H9 (cell line): ENCODE measurements around the gene RPS6KB2. TPM values are rescaled to one million over a fixed set of nuclear protein-coding genes. Genes with fewer than 3 reads are reported as not detected.

Experiments used
- DNase-seq: peaks from one replicate; pipeline ENCODE4 v3.0.0-alpha.2; 2017
- H2AFZ ChIP-seq: one replicate; pipeline ENCODE4 v1.6.1; 2013; ENCODE audit warnings: mild to moderate bottlenecking, low read length, control low read depth, moderate library complexity
- H2AK5ac ChIP-seq: 2 replicates; pipeline ENCODE4 v1.6.1; 2013; ENCODE audit warnings: low read length, control low read depth, mixed read lengths; ENCODE audit not compliant: insufficient read length
- H2BK120ac ChIP-seq: one replicate; pipeline ENCODE4 v1.6.1; 2013; ENCODE audit warnings: low read depth, mild to moderate bottlenecking, low read length, control low read depth, inconsistent platforms; ENCODE audit not compliant: poor library complexity, severe bottlenecking
- H2BK12ac ChIP-seq: 2 replicates; pipeline ENCODE4 v1.6.1; 2013; ENCODE audit warnings: low read length, control low read depth, mixed read lengths, low read depth; ENCODE audit not compliant: insufficient read length
- H2BK15ac ChIP-seq: 2 replicates; pipeline ENCODE4 v1.6.1; 2013; ENCODE audit warnings: low read depth, low read length, control low read depth
- H2BK20ac ChIP-seq: one replicate; pipeline ENCODE4 v1.6.1; 2013; ENCODE audit warnings: low read depth, mild to moderate bottlenecking, low read length, control low read depth, inconsistent platforms; ENCODE audit not compliant: poor library complexity, severe bottlenecking
- H2BK5ac ChIP-seq: 2 replicates; pipeline ENCODE4 v1.6.1; 2013; ENCODE audit warnings: low read length, control low read depth, mixed read lengths; ENCODE audit not compliant: insufficient read length
- H3K14ac ChIP-seq: 2 replicates; pipeline ENCODE4 v1.6.1; 2013; ENCODE audit warnings: low read length, control low read depth; ENCODE audit not compliant: insufficient read depth
- H3K18ac ChIP-seq: 2 replicates; pipeline ENCODE4 v1.6.1; 2013; ENCODE audit warnings: low read depth, mild to moderate bottlenecking, mixed read lengths, low read length, control low read depth; ENCODE audit not compliant: insufficient read length
- H3K23ac ChIP-seq: 2 replicates; pipeline ENCODE4 v1.6.1; 2013; ENCODE audit warnings: low read length, control low read depth, mixed read lengths, low read depth; ENCODE audit not compliant: insufficient read length
- H3K23me2 ChIP-seq: 2 replicates; pipeline ENCODE4 v1.6.1; 2013; ENCODE audit warnings: low read depth, mild to moderate bottlenecking, mixed read lengths, low read length, control low read depth; ENCODE audit not compliant: insufficient read length, poor library complexity, severe bottlenecking
- H3K27ac ChIP-seq: 2 replicates; pipeline ENCODE4 v1.5.1; 2013; ENCODE audit warnings: low read length, control low read depth, mixed read lengths, low read depth; ENCODE audit not compliant: insufficient read length
- H3K27me3 ChIP-seq: 2 replicates; pipeline ENCODE4 v1.6.1; 2013; ENCODE audit warnings: low read length, control low read depth, inconsistent platforms; ENCODE audit not compliant: insufficient read depth
- H3K4ac ChIP-seq: 2 replicates; pipeline ENCODE4 v1.6.1; 2013; ENCODE audit warnings: low read depth, mild to moderate bottlenecking, control low read depth, inconsistent platforms, low read length, moderate library complexity
- H3K4me1 ChIP-seq: 2 replicates; pipeline ENCODE4 v1.6.1; 2013; ENCODE audit warnings: low read length, control low read depth, inconsistent platforms; ENCODE audit not compliant: insufficient read depth
- H3K4me2 ChIP-seq: 2 replicates; pipeline ENCODE4 v1.6.1; 2013; ENCODE audit warnings: low read length, control low read depth, mixed read lengths; ENCODE audit not compliant: insufficient read length, insufficient read depth
- H3K56ac ChIP-seq: 2 replicates; pipeline ENCODE4 v1.6.1; 2013; ENCODE audit warnings: low read depth, mild to moderate bottlenecking, mixed read lengths, low read length, control low read depth; ENCODE audit not compliant: insufficient read length
- H3K79me1 ChIP-seq: 2 replicates; pipeline ENCODE4 v1.6.1; 2013; ENCODE audit warnings: low read depth, mild to moderate bottlenecking, moderate library complexity, low read length, control low read depth, inconsistent platforms; ENCODE audit not compliant: insufficient read depth, poor library complexity, severe bottlenecking
- H3K79me2 ChIP-seq: 2 replicates; pipeline ENCODE4 v1.6.1; 2013; ENCODE audit warnings: low read length, control low read depth, inconsistent platforms; ENCODE audit not compliant: insufficient read depth
- H3K9ac ChIP-seq: 2 replicates; pipeline ENCODE4 v1.6.1; 2013; ENCODE audit warnings: low read length, control low read depth, mixed read lengths; ENCODE audit not compliant: insufficient read length; ENCODE audit errors: extremely low read depth
- H3K9me3 ChIP-seq: one replicate; pipeline ENCODE4 v1.6.1; 2013; ENCODE audit warnings: low read depth, low read length, inconsistent platforms; ENCODE audit not compliant: control insufficient read depth
- H3T11ph ChIP-seq: one replicate; pipeline ENCODE4 v1.6.1; 2013; ENCODE audit warnings: mild to moderate bottlenecking, low read length, control low read depth, inconsistent platforms
- H4K20me1 ChIP-seq: one replicate; pipeline ENCODE4 v1.6.1; 2013; ENCODE audit not compliant: control insufficient read depth, insufficient read length, insufficient read depth
- H4K5ac ChIP-seq: 2 replicates; pipeline ENCODE4 v1.6.1; 2013; ENCODE audit warnings: low read depth, mild to moderate bottlenecking, mixed read lengths, low read length, control low read depth; ENCODE audit not compliant: insufficient read length
- H4K8ac ChIP-seq: replicated peaks from 2 replicates; pipeline ENCODE4 v1.6.1; 2013; ENCODE audit warnings: low read length, control low read depth, mixed read lengths, low read depth; ENCODE audit not compliant: insufficient read length
- H4K91ac ChIP-seq: 2 replicates; pipeline ENCODE4 v1.6.1; 2013; ENCODE audit warnings: low read depth, mild to moderate bottlenecking, moderate library complexity, mixed read lengths, low read length, control low read depth; ENCODE audit not compliant: insufficient read length
- H3K27ac Mint-ChIP-seq, 3 experiments: 2 replicates in 2 of 3; 3 replicates in 1 of 3; pipeline ENCODE4 v1.8.0; 2020 to 2021; ENCODE audit warnings: mixed read lengths in 3 of 3, mild to moderate bottlenecking in 1 of 3, moderate library complexity in 1 of 3
- H3K27me3 Mint-ChIP-seq: 2 replicates; pipeline ENCODE4 v1.8.0; 2021; ENCODE audit warnings: low read depth, mild to moderate bottlenecking, moderate library complexity, mixed read lengths
- H3K36me3 Mint-ChIP-seq, 3 experiments: 2 replicates in 2 of 3; 3 replicates in 1 of 3; pipeline ENCODE4 v1.8.0; 2020 to 2021; ENCODE audit warnings: low read depth in 3 of 3, mixed read lengths in 3 of 3; ENCODE audit not compliant: insufficient read depth in 1 of 3
- H3K4me1 Mint-ChIP-seq, 2 experiments: 2 replicates each; pipeline ENCODE4 v1.8.0; 2020; ENCODE audit warnings: mixed read lengths in 2 of 2
- H3K4me3 Mint-ChIP-seq, 2 experiments: 2 replicates in 1 of 2; 3 replicates in 1 of 2; pipeline ENCODE4 v1.8.0; 2020 to 2021; ENCODE audit warnings: mild to moderate bottlenecking in 2 of 2, mixed read lengths in 2 of 2, moderate library complexity in 1 of 2
- H3K9me3 Mint-ChIP-seq, 2 experiments: 2 replicates in 1 of 2; 3 replicates in 1 of 2; pipeline ENCODE4 v1.8.0; 2020; ENCODE audit warnings: mild to moderate bottlenecking in 2 of 2, mixed read lengths in 2 of 2, moderate library complexity in 1 of 2
- CTCF ChIP-seq: fragments of 200-600 bp; sonication (generic); conservative IDR thresholded peaks from 3 replicates; pipeline ENCODE4 v1.8.0; 2021; ENCODE audit warnings: antibody characterized with exemption, mild to moderate bottlenecking
- WGBS: extraction: QIAGEN DNeasy Blood & Tissue Kit; methylation state at CpG from one replicate; pipeline ENCODE4 v1.1.7; 2013; ENCODE audit warnings: missing lambda C conversion rate, low lambda C conversion rate, mixed read lengths; ENCODE audit not compliant: insufficient read length; ENCODE audit errors: extremely low coverage; 5-methylcytosine and 5-hydroxymethylcytosine counted together
- total RNA-seq: library from RNA; stranded (reverse); gene quantifications from 2 replicates; pipeline ENCODE4 v1.2.1, GENCODE V29; 2021

Gene RPS6KB2
- total RNA-seq, 1 experiment from 2014 or later: 51.7 TPM

DNA sequence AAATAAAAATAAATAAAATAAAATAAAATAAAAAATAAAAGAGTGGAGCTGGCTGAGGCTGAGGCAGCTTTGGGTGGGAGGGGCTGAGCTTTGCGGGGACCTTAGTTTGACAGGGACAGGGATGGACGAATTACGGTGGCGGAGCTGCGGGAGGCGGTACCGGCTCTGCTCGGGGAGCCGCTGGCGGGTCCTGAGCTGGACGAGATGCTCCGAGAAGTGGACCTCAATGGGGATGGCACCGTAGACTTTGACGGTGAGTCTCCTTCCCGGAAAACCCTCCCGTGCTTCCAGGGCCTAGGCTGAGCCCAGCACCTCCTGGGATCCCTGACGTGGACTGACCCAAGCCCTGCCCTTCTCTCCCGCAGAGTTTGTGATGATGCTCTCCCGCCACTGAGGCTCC lies 30.0 kb downstream of the RPS6KB2 start:
- no peak for TF ChIP-seq CTCF
- Histone ChIP-seq H3K27me3 (no peaks in the 10 kb centered on the region), H2BK120ac (no peak overlapping the region), H3K23me2 (peaks cover 5% of the 10 kb centered on the region), H2BK15ac (no peak overlapping the region), H3K18ac (no peak overlapping the region), H3K79me2 (no peaks in the 10 kb centered on the region), H2AFZ (no peak overlapping the region), H4K5ac (no peak overlapping the region), H3K56ac (no peak overlapping the region), H3K27ac (no peak overlapping the region), H3K23ac (no peak overlapping the region), H3K9ac (no peak overlapping the region), H3K4me1 (no peaks in the 10 kb centered on the region), H3T11ph (no peak overlapping the region), H2BK12ac (no peak overlapping the region), H3K4ac (no peak overlapping the region), H3K4me2 (no peak overlapping the region), H2BK5ac (no peak overlapping the region), H3K9me3 (no peaks in the 10 kb centered on the region), H4K8ac (no peak overlapping the region), H3K79me1 (no peaks in the 10 kb centered on the region), H2AK5ac (no peak overlapping the region), H3K14ac (no peak overlapping the region), H4K20me1 (no peaks in the 10 kb centered on the region), H2BK20ac (no peak overlapping the region), H4K91ac (no peak overlapping the region)
- H3K4me1 Mint-ChIP-seq: no peaks in the 10 kb centered on the region
- H3K9me3 Mint-ChIP-seq: no peaks in the 10 kb centered on the region; a peak in 1 of 5 replicates
- H3K36me3 Mint-ChIP-seq: no peaks in the 10 kb centered on the region
- DNase-seq: no peak
- no peak overlapping the region for H3K27ac Mint-ChIP-seq
- H3K4me3 Mint-ChIP-seq: no peak overlapping the region
- no CpG with 5 or more reads among the region's 19 CpGs for WGBS
- H3K27me3 Mint-ChIP-seq: peaks cover 14% of the 10 kb centered on the region
